ENCODE results near the gene SLC8A3.

Gene SLC8A3

DNA sequence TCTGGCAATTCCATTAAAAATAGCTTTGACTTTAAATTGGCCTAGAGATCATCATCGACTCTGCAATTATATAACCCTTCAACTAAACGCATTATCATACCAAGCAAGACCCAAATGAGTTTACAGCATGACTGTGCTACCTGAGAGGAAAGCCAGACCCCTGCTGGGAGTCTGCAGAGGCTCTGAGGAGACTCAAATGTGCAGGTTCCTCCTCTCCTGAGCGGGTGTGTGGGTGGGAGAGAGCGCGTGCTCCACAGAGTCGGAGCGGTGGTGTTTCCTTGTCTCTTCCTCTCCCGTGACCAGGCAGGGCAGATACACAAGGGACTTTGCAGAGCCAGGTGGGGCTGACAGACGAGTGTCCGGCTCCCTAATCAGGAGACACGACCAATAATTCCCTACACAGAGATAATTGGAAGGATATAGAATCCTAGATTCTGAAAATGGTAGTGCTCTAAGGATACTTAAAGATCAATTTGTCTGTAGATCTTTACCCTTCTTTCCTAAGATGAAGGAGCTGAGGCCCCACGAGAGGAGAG lies 74.1 kb downstream of the SLC8A3 start:
- no peak overlapping the region for H3K4me3 ChIP-seq (ENCODE audit: low read depth in 1 of 2, low read length in 2 of 2)
- no peaks in the 10 kb centered on the region for H3K36me3 ChIP-seq (ENCODE audit: insufficient read depth, low read length)
- no peaks in the 10 kb centered on the region for H3K9me3 ChIP-seq (ENCODE audit: low read length)
- no peak overlapping the region for H3K9ac ChIP-seq (ENCODE audit: low read length)
- no peak overlapping the region for H3K27ac ChIP-seq (ENCODE audit: low read depth, low read length)
- no peaks in the 10 kb centered on the region for H3K27me3 ChIP-seq (ENCODE audit: control insufficient read depth in 1 of 2, insufficient read depth in 2 of 2, low read length in 2 of 2)
- H3K4me1 ChIP-seq (ENCODE audit: insufficient read depth, low read length) = no peaks in the 10 kb centered on the region

DNA sequence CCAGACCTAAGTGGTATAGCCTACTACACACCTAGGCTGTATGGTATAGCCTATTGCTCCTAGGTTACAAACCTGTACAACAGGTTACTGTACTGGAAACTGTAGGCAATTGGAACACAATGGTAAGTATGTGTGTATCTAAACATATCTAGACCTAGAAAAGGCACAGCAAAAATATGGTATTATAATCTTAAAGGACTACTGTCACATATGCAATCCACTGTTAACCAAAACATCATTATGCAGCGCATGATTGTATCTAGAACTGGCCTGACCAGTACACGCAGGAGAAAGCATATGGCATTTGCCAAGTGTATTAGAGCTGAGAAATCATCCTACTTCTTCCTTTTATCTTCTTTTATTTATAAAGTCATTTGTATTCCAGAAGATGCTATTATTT lies 75.5 kb downstream of the SLC8A3 start:
- Histone ChIP-seq H3K27ac (ENCODE audit: low read depth, low read length) (no peak overlapping the region), H3K36me3 (ENCODE audit: insufficient read depth, low read length) (no peaks in the 10 kb centered on the region), H3K4me3 (ENCODE audit: low read depth in 1 of 2, low read length in 2 of 2) (no peak overlapping the region), H3K27me3 (ENCODE audit: control insufficient read depth in 1 of 2, insufficient read depth in 2 of 2, low read length in 2 of 2) (no peaks in the 10 kb centered on the region), H3K9ac (ENCODE audit: low read length) (no peak overlapping the region), H3K9me3 (ENCODE audit: low read length) (no peaks in the 10 kb centered on the region), H3K4me1 (ENCODE audit: insufficient read depth, low read length) (no peaks in the 10 kb centered on the region)

DNA sequence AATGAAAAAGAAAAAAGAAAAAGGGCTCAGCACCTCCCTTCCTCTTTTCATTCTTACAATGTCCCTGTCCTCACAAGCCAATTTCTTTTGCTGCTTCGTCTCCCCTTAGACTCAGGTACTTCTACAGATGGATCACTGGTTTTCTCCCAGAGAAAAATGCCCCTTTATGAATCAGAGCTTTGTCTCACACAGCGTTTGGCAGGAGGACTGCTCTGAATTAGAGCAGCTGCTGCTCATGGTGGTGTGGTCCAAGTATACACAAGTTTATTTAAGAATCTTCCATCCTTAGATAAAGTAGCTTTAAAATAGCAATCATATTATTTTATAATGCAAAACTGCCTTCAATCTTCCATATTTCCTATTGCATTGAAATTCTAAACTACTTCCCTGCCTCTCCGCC lies 80.3 kb downstream of the SLC8A3 start:
- H3K9ac ChIP-seq (ENCODE audit: low read length) = no peak overlapping the region
- no peaks in the 10 kb centered on the region for H3K9me3 ChIP-seq (ENCODE audit: low read length)
- no peaks in the 10 kb centered on the region for H3K4me1 ChIP-seq (ENCODE audit: insufficient read depth, low read length)
- H3K27me3 ChIP-seq (ENCODE audit: control insufficient read depth in 1 of 2, insufficient read depth in 2 of 2, low read length in 2 of 2) = no peaks in the 10 kb centered on the region
- no peak overlapping the region for H3K4me3 ChIP-seq (ENCODE audit: low read depth in 1 of 2, low read length in 2 of 2)
- H3K36me3 ChIP-seq (ENCODE audit: insufficient read depth, low read length) = no peaks in the 10 kb centered on the region
- no peak overlapping the region for H3K27ac ChIP-seq (ENCODE audit: low read depth, low read length)

DNA sequence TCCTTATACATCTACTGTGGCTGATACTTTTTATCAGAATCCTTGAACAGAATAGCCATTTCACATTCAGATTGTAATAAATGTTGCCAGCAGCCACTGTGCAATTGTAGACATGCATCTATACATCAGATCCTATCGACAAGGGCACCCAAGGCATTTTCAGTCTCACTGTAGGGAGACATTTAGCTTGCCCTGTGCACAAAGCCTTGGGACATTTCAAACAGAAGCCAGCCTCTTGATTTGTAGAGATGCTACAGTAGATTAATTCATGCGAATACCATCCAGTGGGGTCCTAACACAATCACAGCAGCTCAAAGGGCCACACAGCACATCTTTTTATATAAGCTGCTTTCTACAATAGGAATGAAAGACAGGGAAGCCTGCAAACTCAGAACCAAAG lies 81.4 kb downstream of the SLC8A3 start:
- Histone ChIP-seq H3K4me3 (ENCODE audit: low read depth in 1 of 2, low read length in 2 of 2) (no peak overlapping the region), H3K9ac (ENCODE audit: low read length) (no peak overlapping the region), H3K4me1 (ENCODE audit: insufficient read depth, low read length) (no peaks in the 10 kb centered on the region), H3K36me3 (ENCODE audit: insufficient read depth, low read length) (no peaks in the 10 kb centered on the region), H3K27ac (ENCODE audit: low read depth, low read length) (no peak overlapping the region), H3K9me3 (ENCODE audit: low read length) (no peaks in the 10 kb centered on the region), H3K27me3 (ENCODE audit: control insufficient read depth in 1 of 2, insufficient read depth in 2 of 2, low read length in 2 of 2) (no peaks in the 10 kb centered on the region)

DNA sequence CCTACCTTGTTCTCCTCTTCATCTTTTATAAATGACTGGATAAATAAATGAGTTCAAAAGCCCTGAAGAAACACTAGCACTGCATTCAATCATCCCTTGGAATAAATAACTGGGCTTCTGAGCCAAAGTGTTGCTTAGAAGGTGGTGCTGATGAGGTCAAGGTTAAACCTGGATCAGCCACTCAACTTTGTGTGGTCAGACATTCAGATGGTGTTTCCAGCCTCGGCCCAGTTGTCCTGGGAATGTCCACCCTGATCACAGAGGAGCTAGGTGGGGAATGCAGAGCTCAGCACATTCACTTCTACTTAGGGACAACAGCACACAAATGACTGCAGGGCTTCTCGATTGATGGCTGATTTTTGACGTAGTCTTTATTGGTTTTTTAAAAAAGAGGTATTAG lies 88.7 kb downstream of the SLC8A3 start:
- Histone ChIP-seq H3K27me3 (ENCODE audit: control insufficient read depth in 1 of 2, insufficient read depth in 2 of 2, low read length in 2 of 2) (no peaks in the 10 kb centered on the region), H3K4me3 (ENCODE audit: low read depth in 1 of 2, low read length in 2 of 2) (no peak overlapping the region)

DNA sequence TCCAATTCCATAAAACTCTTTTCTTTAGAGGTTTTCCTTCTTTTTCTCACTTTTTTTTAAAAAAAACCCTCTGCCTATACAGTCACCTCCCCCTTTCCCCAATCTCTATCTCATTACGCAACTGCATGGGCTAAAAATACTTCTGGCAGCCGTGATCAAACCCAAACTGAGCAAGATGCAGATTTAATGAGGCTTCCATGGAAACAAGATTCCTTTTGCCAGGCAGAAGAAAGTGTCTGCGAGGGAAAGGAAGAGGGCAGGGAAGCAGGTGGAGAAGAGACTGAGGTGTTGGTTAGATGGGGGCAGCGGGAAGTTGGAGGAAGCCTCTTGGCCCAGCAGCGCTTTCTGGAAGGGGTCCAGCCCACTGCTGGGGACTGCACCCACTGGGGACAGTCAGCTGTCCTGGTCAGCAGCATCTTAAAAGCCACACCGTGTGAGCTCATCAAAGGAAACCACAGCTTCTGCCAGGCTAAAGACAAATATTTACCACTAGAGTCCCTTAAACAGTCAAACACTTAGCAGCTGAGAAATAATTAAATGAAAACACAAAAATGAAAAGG lies 90.4 kb downstream of the SLC8A3 start:
- Histone ChIP-seq H3K4me1 (ENCODE audit: insufficient read depth, low read length) (peaks cover 16% of the 10 kb centered on the region), H3K27me3 (ENCODE audit: control insufficient read depth in 1 of 2, insufficient read depth in 2 of 2, low read length in 2 of 2) (no peaks in the 10 kb centered on the region), H3K9ac (ENCODE audit: low read length) (no peak overlapping the region), H3K27ac (ENCODE audit: low read depth, low read length) (no peak overlapping the region), H3K9me3 (ENCODE audit: low read length) (no peaks in the 10 kb centered on the region), H3K4me3 (ENCODE audit: low read depth in 1 of 2, low read length in 2 of 2) (no peak overlapping the region), H3K36me3 (ENCODE audit: insufficient read depth, low read length) (no peaks in the 10 kb centered on the region)

More for the DNA sequence above, 88.7 kb downstream of the SLC8A3 start:
- Histone ChIP-seq H3K36me3 (ENCODE audit: insufficient read depth, low read length) (no peaks in the 10 kb centered on the region), H3K27ac (ENCODE audit: low read depth, low read length) (no peak overlapping the region), H3K9me3 (ENCODE audit: low read length) (no peaks in the 10 kb centered on the region), H3K4me1 (ENCODE audit: insufficient read depth, low read length) (peaks cover 16% of the 10 kb centered on the region), H3K9ac (ENCODE audit: low read length) (no peak overlapping the region)

DNA sequence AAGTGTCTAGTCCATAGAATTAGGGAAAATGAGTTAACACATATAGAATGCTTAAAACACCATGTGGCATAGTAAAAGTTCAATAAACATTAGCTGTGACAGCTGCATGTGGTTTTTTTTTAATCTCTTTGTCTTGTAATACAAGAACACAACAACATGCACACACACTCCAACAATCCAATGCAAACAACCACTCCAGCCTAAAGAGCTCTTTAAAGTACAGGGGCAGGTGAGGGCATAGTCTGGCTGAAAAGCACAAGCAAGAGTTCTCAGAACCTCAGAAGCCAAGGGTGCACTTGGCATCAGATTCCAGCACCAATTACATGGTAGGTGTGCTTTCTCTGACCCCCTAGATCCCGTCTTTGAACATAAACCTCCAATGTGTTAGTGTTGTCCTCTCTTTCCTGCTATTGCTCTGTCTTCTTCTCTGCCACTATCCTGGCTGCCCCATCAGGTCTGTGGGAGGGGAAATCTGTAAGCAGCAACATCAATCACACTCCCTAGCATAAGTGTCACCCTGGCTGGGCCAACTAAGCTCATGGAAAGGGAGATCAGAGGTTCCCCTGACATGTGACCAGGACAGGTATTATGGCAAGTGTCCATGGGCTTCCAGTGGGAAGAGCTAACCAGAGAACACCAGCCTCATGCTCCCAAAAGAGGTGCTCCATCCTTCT lies 91.0 kb downstream of the SLC8A3 start:
- H3K27ac ChIP-seq (ENCODE audit: low read depth, low read length) = no peak overlapping the region
- H3K27me3 ChIP-seq (ENCODE audit: control insufficient read depth in 1 of 2, insufficient read depth in 2 of 2, low read length in 2 of 2) = no peaks in the 10 kb centered on the region
- H3K36me3 ChIP-seq (ENCODE audit: insufficient read depth, low read length) = no peaks in the 10 kb centered on the region
- no peak overlapping the region for H3K4me3 ChIP-seq (ENCODE audit: low read depth in 1 of 2, low read length in 2 of 2)
- H3K9me3 ChIP-seq (ENCODE audit: low read length) = no peaks in the 10 kb centered on the region
- no peak overlapping the region for H3K9ac ChIP-seq (ENCODE audit: low read length)
- peaks cover 16% of the 10 kb centered on the region for H3K4me1 ChIP-seq (ENCODE audit: insufficient read depth, low read length)

DNA sequence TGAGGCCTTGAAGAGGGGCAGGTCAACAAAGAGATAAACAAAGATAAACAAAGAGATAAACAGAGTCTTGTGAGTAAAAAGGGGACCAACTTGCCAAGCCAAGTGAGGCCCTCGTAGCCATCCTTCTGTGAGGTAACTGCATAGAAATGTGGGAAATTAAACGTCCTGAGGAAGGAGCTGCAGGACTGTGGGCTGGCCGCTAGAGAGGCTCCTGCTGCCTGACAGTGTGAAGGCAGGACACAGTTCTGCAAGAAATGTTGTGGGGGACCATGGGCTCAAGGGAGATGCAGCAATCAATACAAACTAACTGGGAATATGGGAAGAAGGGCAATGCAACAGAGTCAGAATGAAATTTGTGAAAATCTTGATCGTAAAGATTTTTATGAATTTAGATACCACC lies 91.9 kb downstream of the SLC8A3 start:
- H3K27ac ChIP-seq (ENCODE audit: low read depth, low read length) = no peak overlapping the region
- no peak overlapping the region for H3K4me3 ChIP-seq (ENCODE audit: low read depth in 1 of 2, low read length in 2 of 2)
- no peaks in the 10 kb centered on the region for H3K36me3 ChIP-seq (ENCODE audit: insufficient read depth, low read length)
- no peaks in the 10 kb centered on the region for H3K27me3 ChIP-seq (ENCODE audit: control insufficient read depth in 1 of 2, insufficient read depth in 2 of 2, low read length in 2 of 2)
- H3K9ac ChIP-seq (ENCODE audit: low read length) = no peak overlapping the region
- H3K4me1 ChIP-seq (ENCODE audit: insufficient read depth, low read length) = peaks cover 16% of the 10 kb centered on the region
- H3K9me3 ChIP-seq (ENCODE audit: low read length) = no peaks in the 10 kb centered on the region

DNA sequence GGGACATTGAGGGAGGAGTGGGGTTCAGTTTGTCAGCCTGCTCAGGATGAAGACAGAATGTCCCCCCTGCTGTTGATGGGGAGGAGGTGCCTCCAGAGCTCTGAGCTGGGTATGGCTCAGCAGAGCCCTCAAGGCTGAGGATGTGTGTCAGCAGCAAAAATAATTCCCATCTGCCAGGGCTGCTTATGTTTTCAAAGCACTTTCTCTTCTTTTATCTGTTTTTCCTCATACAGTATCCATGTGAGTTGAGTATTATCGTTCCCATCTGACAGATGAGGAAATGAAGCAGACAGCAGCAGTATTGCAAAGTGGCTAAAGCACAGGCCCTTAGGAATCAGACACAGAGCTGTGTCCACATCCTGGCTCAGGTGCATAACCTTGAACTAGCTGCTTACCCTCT lies 94.1 kb downstream of the SLC8A3 start:
- Histone ChIP-seq H3K9ac (ENCODE audit: low read length) (no peak overlapping the region), H3K9me3 (ENCODE audit: low read length) (no peaks in the 10 kb centered on the region), H3K27ac (ENCODE audit: low read depth, low read length) (no peak overlapping the region), H3K4me1 (ENCODE audit: insufficient read depth, low read length) (peaks cover 16% of the 10 kb centered on the region), H3K36me3 (ENCODE audit: insufficient read depth, low read length) (no peaks in the 10 kb centered on the region), H3K27me3 (ENCODE audit: control insufficient read depth in 1 of 2, insufficient read depth in 2 of 2, low read length in 2 of 2) (no peaks in the 10 kb centered on the region), H3K4me3 (ENCODE audit: low read depth in 1 of 2, low read length in 2 of 2) (no peak overlapping the region)

DNA sequence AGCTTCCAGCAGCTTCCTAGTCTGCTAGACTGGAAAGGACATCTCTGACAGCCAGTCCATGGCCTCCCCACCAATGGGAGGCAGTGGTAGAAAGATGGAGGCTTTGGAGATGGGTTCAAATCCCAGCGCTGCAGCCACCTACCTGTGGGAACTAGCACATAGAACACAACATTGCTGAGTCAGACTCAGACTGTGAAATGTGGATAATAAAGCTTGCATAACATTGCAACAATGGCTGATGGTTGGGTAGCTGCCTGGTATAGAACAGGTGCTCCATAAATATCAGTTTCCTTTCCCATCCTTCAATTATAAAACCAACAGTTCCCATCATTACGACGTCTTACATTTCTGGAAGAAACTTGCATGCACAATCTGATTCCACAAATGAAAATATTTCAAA lies 94.6 kb downstream of the SLC8A3 start:
- peaks cover 16% of the 10 kb centered on the region for H3K4me1 ChIP-seq (ENCODE audit: insufficient read depth, low read length)
- no peak overlapping the region for H3K4me3 ChIP-seq (ENCODE audit: low read depth in 1 of 2, low read length in 2 of 2)
- no peak overlapping the region for H3K9ac ChIP-seq (ENCODE audit: low read length)
- no peaks in the 10 kb centered on the region for H3K9me3 ChIP-seq (ENCODE audit: low read length)
- no peak overlapping the region for H3K27ac ChIP-seq (ENCODE audit: low read depth, low read length)
- no peaks in the 10 kb centered on the region for H3K27me3 ChIP-seq (ENCODE audit: control insufficient read depth in 1 of 2, insufficient read depth in 2 of 2, low read length in 2 of 2)
- H3K36me3 ChIP-seq (ENCODE audit: insufficient read depth, low read length) = no peaks in the 10 kb centered on the region

DNA sequence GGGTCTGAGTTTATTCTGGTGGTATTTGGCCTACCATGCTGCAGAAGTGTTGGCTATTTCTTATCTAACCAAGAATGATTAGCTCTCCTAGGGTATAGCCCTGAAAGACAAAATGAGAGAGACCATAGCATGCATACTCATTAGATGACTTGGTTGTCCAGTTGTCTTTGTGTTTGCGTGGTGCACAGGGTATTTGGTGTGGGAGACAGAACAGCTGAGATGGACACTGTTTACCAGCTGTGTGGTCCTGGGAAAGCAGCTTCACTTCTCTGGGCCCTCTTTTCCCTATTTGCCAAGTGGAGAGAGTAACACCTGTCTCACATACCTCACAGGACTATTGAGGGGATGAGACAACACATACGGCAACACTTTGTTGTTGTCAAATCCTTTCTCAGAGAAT lies 95.6 kb downstream of the SLC8A3 start:
- H3K9me3 ChIP-seq (ENCODE audit: low read length) = no peaks in the 10 kb centered on the region
- H3K4me3 ChIP-seq (ENCODE audit: low read depth in 1 of 2, low read length in 2 of 2) = no peak overlapping the region
- no peak overlapping the region for H3K9ac ChIP-seq (ENCODE audit: low read length)
- H3K27ac ChIP-seq (ENCODE audit: low read depth, low read length) = no peak overlapping the region
- peaks cover 8% of the 10 kb centered on the region for H3K4me1 ChIP-seq (ENCODE audit: insufficient read depth, low read length)
- H3K36me3 ChIP-seq (ENCODE audit: insufficient read depth, low read length) = no peaks in the 10 kb centered on the region
- H3K27me3 ChIP-seq (ENCODE audit: control insufficient read depth in 1 of 2, insufficient read depth in 2 of 2, low read length in 2 of 2) = no peaks in the 10 kb centered on the region

DNA sequence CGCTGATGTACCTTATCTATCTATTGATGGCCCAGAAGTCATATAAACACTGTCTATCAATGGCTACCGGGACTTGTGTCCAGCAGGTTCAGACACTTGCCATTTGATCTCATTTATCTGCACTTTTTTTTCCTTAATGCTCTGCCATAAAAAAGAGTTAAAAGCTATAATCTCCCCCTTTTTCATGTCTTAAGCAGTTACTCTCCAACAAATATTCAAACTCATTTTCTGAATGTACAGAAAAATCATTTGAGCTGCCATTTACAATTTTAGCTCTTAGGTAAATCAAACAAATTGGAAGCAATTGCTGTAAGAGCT lies 101.4 kb downstream of the SLC8A3 start:
- Histone ChIP-seq H3K4me3 (ENCODE audit: low read depth in 1 of 2, low read length in 2 of 2) (no peak overlapping the region), H3K9ac (ENCODE audit: low read length) (no peak overlapping the region), H3K9me3 (ENCODE audit: low read length) (no peaks in the 10 kb centered on the region), H3K36me3 (ENCODE audit: insufficient read depth, low read length) (no peaks in the 10 kb centered on the region), H3K27ac (ENCODE audit: low read depth, low read length) (no peak overlapping the region), H3K4me1 (ENCODE audit: insufficient read depth, low read length) (no peaks in the 10 kb centered on the region), H3K27me3 (ENCODE audit: control insufficient read depth in 1 of 2, insufficient read depth in 2 of 2, low read length in 2 of 2) (no peaks in the 10 kb centered on the region)
